ENCODE results near the gene AGO1.
"Not testable (repeated sequence)": the region's sequence is repeated elsewhere in the genome, so short reads cannot be mapped to it uniquely, and the experiment has no call there.

The AGO1 gene

GRCh38 chr1:35925741-35926140, 42.7 kb downstream of the AGO1 start:
- no peak for FAIRE-seq

DNA sequence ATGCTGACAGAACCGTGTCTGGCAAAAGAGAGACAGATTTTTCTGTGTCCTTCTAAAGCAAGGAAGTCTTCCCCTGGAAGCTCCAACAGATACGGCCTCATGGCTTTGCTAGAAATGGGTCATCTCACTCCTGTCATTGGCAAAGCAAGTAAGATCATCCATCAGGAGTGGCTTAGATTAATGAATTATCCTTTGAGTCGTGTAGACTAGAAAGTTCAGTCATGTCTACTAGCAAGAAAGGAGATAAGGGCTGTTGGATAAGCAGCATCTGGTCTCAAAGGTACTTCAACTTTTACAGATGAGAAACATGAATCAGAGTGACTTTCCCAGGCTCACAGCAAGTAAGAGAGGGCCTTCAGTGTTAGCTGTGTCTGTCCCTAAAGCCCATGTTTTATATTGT, 44.5 kb downstream of the AGO1 start:
- no peak for FAIRE-seq

- peak; percentile 52 for FAIRE-seq
Observed at GRCh38 chr1:35929730-35930592, 47.0 kb downstream of the AGO1 start.

DNA sequence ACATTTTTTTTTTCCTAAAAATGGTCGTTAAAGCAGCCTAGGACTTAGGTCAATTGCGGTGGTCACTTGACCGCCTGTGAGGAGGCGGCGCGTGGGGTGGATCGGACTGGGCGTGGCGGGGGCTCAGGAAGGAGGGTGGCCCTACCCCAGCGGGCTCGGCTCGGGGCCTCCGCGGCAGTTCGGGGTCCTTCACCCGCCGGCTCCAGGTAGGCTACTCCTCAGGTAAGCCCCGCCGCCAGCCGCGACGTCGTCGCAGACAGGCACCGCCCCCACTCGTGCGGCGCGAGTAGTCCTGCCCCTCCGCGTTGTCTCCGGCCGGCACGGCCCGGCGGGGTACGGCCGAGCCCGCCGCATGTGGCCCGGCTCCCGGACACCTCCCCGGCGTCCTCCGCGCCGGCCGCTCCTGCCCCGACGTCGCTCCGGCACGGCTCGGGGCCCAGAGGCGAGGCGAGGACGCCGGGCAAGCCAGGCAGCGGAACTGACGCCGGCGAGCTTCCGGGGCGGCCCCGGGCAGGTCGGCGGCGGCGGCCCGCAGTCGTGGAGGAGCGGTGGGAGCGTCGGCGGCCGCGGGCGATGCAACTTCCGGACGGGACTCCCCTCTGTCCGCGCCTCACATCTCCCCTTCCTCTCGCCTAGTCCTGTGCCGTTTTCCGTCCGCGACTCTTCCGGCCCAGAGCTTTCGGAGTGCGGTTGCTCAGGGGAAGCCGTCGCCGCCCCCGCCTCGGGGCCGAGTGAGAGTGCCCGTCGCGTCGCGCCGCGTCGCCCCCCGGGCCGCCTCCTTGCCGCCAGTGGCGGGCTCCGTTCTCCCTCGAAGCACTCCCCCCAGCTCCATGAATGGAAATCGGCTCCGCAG, 47.8 kb downstream of the AGO1 start, which contains the start of gene AGO3:
AGO3 (plus strand) TSS at position 513 of the 853 bp plus-strand sequence; CDS start at position 835, 322 bp downstream.
- no peak for FAIRE-seq

- FAIRE-seq: no peak
Observed at GRCh38 chr1:35931446-35932157, 48.6 kb downstream of the AGO1 start.

DNA sequence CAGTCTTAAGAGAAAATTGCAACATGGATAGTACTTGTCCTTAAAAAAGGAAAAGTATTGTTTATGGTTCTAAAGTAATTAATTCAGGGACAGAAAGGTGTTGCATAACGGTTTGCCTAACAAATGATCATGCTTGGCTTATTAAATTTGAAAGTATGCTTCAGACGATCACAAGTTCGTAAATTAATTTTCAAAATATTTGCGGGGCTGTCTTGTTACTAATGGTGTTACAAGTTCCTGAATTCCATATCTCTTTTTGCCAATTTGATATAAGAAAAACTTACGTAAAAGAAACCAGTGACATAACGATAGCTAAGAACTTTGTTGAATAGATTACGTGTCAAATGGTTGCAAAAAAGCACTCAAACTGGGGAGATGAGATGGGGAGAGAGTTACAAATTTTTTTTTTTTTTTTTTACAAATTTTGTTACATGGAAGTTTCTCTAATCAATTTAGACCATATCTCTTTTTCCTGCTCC, 49.2 kb downstream of the AGO1 start:
- no peak for FAIRE-seq

DNA sequence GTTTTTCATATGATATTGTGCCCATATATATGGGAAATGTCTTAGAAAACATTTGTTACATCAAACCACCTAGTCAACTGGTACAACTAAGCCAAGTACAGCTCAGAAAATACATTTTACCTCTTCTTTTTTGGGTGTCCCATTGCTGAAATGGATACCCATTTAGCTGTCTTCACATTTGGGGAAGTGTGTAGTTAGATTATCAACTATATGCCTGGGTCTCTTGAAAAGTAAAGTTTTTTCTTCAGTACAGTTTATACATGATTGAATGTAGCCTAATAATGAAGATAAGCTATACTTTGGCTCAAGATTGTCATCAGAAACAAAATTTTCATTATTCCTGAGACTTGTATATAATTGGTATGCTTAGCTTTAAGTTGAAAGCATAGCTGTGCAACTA, 49.9 kb downstream of the AGO1 start:
- no peak for FAIRE-seq

- FAIRE-seq: peak; percentile 76
Observed at GRCh38 chr1:35935442-35936388, 52.7 kb downstream of the AGO1 start.

DNA sequence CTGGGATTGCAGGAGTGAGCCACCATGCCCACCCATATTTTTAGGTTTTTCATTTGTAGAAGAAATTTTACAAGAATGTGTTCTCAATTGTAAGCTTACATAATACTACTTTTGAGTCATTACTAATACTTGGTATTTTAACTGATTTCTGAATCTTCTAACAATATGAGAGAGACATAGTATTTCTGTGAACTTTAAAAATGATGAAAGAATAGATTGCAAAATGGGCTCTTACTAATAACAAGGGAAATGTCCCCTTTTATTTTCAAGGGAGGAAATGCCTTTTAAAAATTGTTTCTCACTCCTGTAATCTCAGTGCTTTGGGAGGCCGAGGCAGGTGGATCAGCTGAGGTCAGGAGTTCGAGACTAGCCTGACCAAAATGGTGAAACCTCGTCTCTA, 53.8 kb downstream of the AGO1 start:
- FAIRE-seq: no peak

- FAIRE-seq: no peak
Observed at GRCh38 chr1:35939484-35939883, 56.5 kb downstream of the AGO1 start.

DNA sequence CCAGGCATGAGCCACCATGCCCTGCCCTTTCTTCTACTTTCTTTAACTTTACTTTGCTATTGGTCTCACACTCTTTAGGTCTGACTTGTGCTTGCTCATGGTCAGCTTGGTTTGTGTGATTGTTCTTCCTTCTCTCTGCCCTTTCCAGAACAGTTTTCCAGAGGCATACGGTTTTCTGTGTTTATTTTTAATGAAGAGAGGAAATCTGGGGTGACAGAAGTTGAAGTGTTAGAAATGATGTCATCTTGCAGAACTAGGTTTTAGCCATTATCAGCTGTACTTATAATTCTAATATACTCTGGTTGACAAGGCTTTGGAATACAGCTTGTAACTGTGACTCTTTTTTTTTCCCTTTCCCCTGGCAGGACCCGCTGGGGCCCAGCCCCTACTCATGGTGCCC, 62.3 kb downstream of the AGO1 start:
- FAIRE-seq: no peak

- no peak for FAIRE-seq
Observed at GRCh38 chr1:35947547-35947946, 64.5 kb downstream of the AGO1 start.

- no peak for FAIRE-seq
Observed at GRCh38 chr1:35958558-35958957, 75.5 kb downstream of the AGO1 start.

- FAIRE-seq: no peak
Observed at GRCh38 chr1:35959304-35959703, 76.3 kb downstream of the AGO1 start.

DNA sequence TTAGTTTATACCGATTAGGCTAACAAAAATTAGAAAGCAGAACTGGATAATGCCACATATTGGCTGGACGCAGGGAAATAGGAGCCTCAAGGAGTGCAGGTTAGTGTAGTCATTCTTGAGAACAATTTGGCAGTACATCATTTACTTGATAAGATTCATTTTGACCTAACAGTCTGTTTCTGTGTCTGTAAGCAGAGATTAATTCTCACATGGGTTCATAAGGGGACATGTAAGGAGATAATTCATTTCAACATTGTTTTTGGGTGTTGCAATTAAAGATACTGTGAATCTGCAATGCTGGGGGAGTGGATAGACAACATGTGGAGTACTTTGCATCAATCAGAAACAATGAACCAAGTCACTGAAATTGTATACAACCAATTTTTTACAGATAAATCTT, 79.9 kb downstream of the AGO1 start:
- FAIRE-seq: no peak

DNA sequence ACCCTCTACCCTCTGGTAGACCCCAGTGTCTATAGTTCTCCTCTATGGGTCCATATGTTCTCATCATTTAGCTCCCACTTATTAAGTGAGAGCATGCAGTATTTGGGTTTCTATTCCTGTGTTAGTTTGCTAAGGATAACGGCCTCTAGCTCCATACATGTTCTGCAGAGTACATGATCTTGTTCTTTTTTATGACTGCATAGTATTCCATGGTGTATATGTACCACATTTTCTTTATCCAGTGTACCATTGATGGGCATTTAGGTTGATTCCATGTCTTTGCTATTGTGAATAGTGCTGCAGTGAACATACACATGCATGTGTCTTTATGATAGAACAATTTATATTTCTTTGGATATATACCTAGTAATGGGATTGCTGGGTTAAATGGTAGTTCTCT, 81.3 kb downstream of the AGO1 start:
- FAIRE-seq: not testable (repeated sequence)

- FAIRE-seq: no peak
Observed at GRCh38 chr1:35968396-35968795, 85.4 kb downstream of the AGO1 start.

GRCh38 chr1:35971601-35972000, 88.6 kb downstream of the AGO1 start:
- peak; percentile 53 for FAIRE-seq

DNA sequence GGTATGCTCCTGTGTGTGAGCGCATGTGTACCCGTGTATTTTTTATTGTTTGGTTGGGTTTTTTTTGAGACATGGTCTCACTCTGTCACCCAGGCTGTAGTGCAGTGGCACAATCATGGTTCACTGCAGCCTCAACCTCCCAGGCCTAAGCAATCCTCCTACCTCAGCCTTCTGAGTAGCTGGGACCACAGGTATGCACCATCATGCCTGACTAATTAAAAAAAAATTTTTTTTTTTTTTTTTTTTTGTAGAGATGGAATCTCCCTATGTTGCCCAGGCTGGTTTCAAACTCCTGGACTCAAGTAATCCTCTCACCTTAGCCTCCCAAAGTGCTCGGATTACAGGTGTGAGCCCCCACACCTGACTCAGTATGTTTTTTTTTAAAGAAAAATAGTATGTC, 89.6 kb downstream of the AGO1 start:
- FAIRE-seq: not testable (repeated sequence)

DNA sequence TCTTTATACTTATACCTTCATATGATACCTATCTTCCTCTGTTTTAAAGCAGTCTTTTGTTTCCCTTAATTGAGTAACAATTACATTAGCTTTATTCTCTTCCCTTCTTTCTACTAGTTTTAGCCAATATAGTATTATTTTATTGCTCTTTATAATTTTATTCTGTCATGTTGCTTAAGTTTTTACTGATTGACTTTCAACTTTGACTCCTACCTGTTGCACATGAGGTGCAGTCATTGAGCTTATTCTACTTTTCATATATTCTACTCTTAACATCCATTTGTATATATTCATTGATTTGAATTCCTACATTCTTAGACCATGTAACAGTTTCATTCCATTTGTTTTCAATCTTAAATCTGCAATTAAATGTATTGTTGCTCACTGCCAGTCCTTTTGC, 97.1 kb downstream of the AGO1 start:
- no peak for FAIRE-seq

All from G401.6 (cell line).